WERI-Rb-1 (cell line): Measurements from ENCODE around the gene SLC12A3.

Experiments
- DNase-seq: peaks from one replicate; pipeline ENCODE4 v3.0.0-alpha.2; 2020
- H3K27ac ChIP-seq: fragments of 250-450 bp; sonication (Bioruptor Pico); 2 replicates; pipeline ENCODE4 v1.5.1; 2020; ENCODE audit warnings: mild to moderate bottlenecking, moderate library complexity
- H3K27me3 ChIP-seq: fragments of 250-450 bp; sonication (Bioruptor Pico); 2 replicates; pipeline ENCODE4 v1.5.1; 2021; ENCODE audit warnings: mild to moderate bottlenecking, low read depth, moderate library complexity; ENCODE audit not compliant: insufficient read depth, severe bottlenecking
- H3K36me3 ChIP-seq: fragments of 250-450 bp; sonication (Bioruptor Pico); 2 replicates; pipeline ENCODE4 v1.5.1; 2020; ENCODE audit warnings: mild to moderate bottlenecking, moderate library complexity
- H3K4me3 ChIP-seq: 2 replicates; pipeline ENCODE4 v1.5.1; 2011; ENCODE audit warnings: low read depth, mild to moderate bottlenecking, control low read depth, low read length
- H3K9me3 ChIP-seq: fragments of 250-450 bp; sonication (Bioruptor Pico); 2 replicates; pipeline ENCODE4 v1.5.1; 2021; ENCODE audit warnings: mild to moderate bottlenecking, moderate library complexity; ENCODE audit not compliant: severe bottlenecking
- TF ChIP-seq, protein P1 (sequence below): IDR thresholded peaks from 2 replicates; pipeline ENCODE4 v1.5.1; 2011; ENCODE audit warnings: low read depth, mild to moderate bottlenecking, control low read depth, inconsistent platforms, low read length

Gene SLC12A3

DNA sequence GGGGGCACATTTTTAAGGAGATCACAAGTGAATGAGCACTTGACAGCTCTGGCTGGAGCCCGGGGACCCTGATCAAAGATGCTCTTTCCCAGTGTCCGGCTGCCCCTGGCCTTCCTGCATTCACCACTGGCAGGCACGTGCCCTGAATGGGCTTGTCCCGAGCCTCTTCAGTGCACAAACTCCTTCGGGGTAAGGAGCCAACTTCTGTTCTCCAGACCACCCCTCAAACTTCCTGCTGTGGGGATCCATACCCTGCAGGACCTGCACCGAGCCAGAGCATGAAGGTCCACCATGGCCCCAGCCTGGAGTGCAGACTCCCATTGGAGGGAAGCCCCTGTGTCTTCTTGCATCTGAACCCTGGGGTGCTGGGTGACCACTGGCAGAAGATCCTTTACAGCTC, 9.8 kb upstream of the SLC12A3 start:
- H3K36me3 ChIP-seq = no peaks in the 10 kb centered on the region
- H3K4me3 ChIP-seq = no peak overlapping the region
- no peaks in the 10 kb centered on the region for H3K9me3 ChIP-seq
- DNase-seq = no peak
- H3K27ac ChIP-seq = no peak overlapping the region
- H3K27me3 ChIP-seq = no peaks in the 10 kb centered on the region
- TF ChIP-seq, protein P1, sequence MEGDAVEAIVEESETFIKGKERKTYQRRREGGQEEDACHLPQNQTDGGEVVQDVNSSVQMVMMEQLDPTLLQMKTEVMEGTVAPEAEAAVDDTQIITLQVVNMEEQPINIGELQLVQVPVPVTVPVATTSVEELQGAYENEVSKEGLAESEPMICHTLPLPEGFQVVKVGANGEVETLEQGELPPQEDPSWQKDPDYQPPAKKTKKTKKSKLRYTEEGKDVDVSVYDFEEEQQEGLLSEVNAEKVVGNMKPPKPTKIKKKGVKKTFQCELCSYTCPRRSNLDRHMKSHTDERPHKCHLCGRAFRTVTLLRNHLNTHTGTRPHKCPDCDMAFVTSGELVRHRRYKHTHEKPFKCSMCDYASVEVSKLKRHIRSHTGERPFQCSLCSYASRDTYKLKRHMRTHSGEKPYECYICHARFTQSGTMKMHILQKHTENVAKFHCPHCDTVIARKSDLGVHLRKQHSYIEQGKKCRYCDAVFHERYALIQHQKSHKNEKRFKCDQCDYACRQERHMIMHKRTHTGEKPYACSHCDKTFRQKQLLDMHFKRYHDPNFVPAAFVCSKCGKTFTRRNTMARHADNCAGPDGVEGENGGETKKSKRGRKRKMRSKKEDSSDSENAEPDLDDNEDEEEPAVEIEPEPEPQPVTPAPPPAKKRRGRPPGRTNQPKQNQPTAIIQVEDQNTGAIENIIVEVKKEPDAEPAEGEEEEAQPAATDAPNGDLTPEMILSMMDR = no peak

DNA sequence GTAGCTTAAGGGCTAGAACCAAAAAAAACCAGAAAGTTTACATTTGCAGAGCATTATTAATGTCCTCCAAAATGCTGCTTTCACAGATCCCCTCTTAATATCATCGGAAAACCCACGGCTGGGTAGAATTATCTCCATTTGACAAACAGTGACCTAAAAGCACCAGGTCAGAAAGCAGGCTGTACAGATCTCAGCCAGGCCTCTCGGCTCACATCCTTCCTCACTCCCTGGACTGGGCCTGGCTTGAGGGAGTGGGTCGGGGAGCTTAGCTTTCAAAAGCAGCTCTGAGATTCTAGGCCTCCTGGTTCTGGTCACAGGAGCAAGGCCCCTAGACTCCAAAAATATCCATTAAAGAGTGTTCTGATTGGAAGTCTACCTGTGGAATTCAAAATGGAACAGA, 9.1 kb upstream of the SLC12A3 start:
- Histone ChIP-seq H3K4me3 (no peak overlapping the region), H3K36me3 (no peaks in the 10 kb centered on the region), H3K27ac (no peak overlapping the region), H3K9me3 (no peaks in the 10 kb centered on the region), H3K27me3 (no peaks in the 10 kb centered on the region)
- TF ChIP-seq, protein P1 = no peak
- no peak for DNase-seq

DNA sequence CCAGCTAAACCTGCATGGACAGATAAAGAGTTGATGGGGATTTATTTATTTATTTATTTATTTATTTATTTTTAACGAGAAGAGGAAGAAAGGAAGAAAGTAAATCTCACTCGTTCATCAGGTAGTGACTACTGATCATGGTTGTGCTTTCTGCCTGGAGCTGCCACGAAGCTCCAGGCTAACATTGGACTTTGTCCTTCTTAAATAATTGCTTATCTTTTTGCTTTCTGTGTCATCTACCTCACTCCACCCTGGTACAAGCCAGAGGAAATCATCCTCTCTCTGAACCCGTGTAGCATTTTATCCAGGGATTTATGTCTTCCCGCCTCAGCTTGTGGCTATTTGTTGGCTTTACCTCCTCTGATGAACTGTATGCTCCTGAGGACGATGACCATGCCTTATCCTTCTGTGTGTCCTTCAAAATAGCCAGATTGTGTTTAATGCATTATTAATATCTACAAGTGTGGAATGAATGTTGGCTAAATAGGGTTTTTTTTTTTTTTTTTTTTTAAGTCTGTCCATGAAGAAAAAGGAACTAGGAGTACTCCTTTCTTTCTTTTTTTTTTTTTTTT, 8.0 kb upstream of the SLC12A3 start:
- Histone ChIP-seq H3K27ac (no peak overlapping the region), H3K27me3 (no peaks in the 10 kb centered on the region), H3K36me3 (no peaks in the 10 kb centered on the region), H3K9me3 (no peaks in the 10 kb centered on the region), H3K4me3 (no peak overlapping the region)
- TF ChIP-seq, protein P1 = no peak
- DNase-seq = no peak

DNA sequence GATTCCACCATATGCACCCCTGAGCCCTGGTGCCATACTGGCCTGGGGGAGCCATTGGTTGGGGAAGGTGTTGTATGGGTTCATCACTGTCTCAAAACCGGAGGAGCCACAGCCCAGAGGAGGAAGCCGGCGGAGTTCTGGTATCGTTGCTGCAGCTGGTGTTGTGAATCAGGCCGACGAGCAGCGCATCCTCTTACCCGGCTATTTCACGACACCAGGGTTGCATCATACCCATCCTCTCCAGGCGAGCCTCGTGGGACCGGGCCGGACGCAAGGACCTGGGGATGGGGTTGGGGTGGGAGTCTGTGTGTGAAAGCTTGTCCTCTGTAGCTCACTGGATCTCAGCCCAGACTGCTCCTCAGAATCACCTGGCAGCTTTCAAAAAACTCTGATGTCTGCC, 6.6 kb upstream of the SLC12A3 start:
- TF ChIP-seq, protein P1 = no peak
- Histone ChIP-seq H3K27ac (no peak overlapping the region), H3K36me3 (no peaks in the 10 kb centered on the region), H3K4me3 (no peak overlapping the region), H3K27me3 (no peaks in the 10 kb centered on the region), H3K9me3 (no peaks in the 10 kb centered on the region)
- no peak for DNase-seq

DNA sequence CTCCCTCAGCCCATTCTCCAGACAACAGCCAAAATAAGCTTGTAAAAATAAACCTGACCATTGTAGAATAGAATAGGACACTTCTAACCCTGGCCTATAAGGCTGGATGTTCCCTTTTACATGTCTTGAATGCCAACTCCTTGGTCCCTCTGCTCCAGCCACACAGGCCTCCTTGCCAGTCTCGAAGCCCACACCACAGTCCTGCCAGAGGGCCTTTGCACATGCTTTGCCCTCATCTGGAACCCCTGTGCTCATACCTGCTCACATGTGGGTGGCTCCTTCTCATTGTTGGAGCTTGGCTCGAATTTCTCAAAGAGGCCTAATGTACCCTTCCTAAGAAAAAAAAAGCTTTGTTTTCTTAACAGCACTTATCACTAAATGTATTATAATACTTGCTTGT, 5.4 kb upstream of the SLC12A3 start:
- Histone ChIP-seq H3K9me3 (no peaks in the 10 kb centered on the region), H3K36me3 (no peaks in the 10 kb centered on the region), H3K27ac (no peak overlapping the region), H3K27me3 (no peaks in the 10 kb centered on the region), H3K4me3 (no peak overlapping the region)
- TF ChIP-seq, protein P1 = no peak
- DNase-seq = no peak

DNA sequence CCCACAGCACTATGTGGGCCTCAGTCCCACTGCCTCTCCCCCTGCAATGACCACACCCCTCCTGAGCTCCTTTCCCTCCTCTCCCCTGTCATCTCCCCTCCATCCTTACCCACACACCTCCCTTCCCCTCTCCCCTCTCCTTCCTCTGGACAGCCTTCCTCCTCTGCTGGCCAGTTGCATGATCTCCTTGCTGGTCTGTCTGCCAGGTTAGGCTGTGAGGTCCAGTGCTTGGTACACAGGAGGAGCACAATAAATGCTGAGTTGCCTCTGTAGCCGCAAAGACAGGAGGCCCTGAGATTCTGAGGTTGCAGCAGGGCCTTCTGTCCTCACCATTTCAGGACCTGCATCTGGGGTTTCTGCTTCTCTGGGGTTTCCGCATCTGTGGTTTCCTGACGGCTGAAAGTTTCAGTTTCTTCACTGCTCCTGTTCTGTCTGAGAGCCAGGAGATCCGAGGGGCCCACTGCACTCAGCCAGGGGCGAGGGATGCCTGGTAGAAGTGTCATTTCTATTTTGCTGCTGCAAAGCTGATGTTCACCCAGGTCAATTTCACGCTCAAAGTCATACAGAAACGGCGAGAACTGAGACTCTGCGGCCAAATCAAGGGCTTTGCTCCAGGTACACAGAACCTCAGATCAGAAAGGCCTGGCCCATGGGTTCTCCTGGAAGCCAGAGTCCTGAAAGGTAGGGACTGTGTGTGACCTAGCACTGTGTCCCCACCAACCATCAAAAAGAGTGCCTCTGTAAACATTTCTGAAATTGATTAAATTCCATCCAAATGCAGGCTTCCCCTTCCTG, 4.6 kb upstream of the SLC12A3 start:
- no peak for DNase-seq
- Histone ChIP-seq H3K27ac (peak overlapping the region; percentile 68), H3K36me3 (no peaks in the 10 kb centered on the region), H3K9me3 (no peaks in the 10 kb centered on the region), H3K4me3 (no peak overlapping the region), H3K27me3 (no peaks in the 10 kb centered on the region)
- TF ChIP-seq, protein P1 = no peak
